K562 (cell line): ENCODE measurements around the gene FGF12. TPM values are rescaled to one million over a fixed set of nuclear protein-coding genes. Genes with fewer than 3 reads are reported as not detected.

Experiments used
- ATAC-seq: fragments of 200-7000 bp; cut with Tn5 transposase; 3 replicates; pipeline ENCODE4 v1.9.1; 2020; ENCODE audit warnings: moderate library complexity
- BruUV-seq: library from RNA; stranded (reverse); fragments of 400-500 nt; replicated peaks from 2 replicates; lab custom pipeline; 2021; lab: Mats Ljungman, UMichigan
- CTCF ChIA-PET: fragments of 300-600 bp; formaldehyde crosslinking; extraction: SDS; loops from one replicate; lab custom pipeline; 2021; ENCODE audit warnings: low intra/inter-chr PET ratio; lab: Yijun Ruan, JAX
- POLR2A ChIA-PET: fragments of 300-600, 350-650 bp; sonication (Branson Sonifier 250); formaldehyde crosslinking; extraction: SDS; loops from one replicate; lab custom pipeline; 2021; ENCODE audit warnings: antibody characterized with exemption, inconsistent platforms; lab: Yijun Ruan, JAX
- DNase-seq, 4 experiments: peaks; one replicate each; pipeline versions ENCODE4 v3.0.0 to v3.0.0-alpha.2; 2011 to 2018; ENCODE audit warnings: low spot score in 3 of 4, mixed read lengths in 3 of 4; ENCODE audit errors: extremely low read depth in 1 of 4
- FAIRE-seq: peaks from 2 replicates; lab custom pipeline; 2011; peaks lifted over from hg19 to GRCh38; lab: Jason Lieb, UNC
- H2AFZ ChIP-seq: 2 replicates; pipeline ENCODE4 v1.6.0; 2011; ENCODE audit warnings: low read depth, low read length, control low read depth, inconsistent platforms
- H3K27ac ChIP-seq: fragments of 200-600 bp; 3 replicates; pipeline ENCODE4 v1.8.0; 2011; ENCODE audit warnings: low read depth, mild to moderate bottlenecking, control low read depth, inconsistent platforms, low read length, moderate library complexity, mixed read lengths; ENCODE audit errors: extremely low read depth
- H3K27me3 ChIP-seq, 2 experiments: fragments of 300-600 bp in 1 of 2; 2 replicates in 1 of 2; 3 replicates in 1 of 2; pipeline versions ENCODE4 v1.6.0 to v1.8.0; 2011; ENCODE audit warnings: inconsistent platforms in 2 of 2, low read length in 2 of 2, mild to moderate bottlenecking in 1 of 2, mixed read lengths in 1 of 2, moderate library complexity in 1 of 2; ENCODE audit not compliant: control insufficient read depth in 2 of 2, insufficient read depth in 2 of 2
- H3K36me3 ChIP-seq: fragments of 300-600 bp; 3 replicates; pipeline ENCODE4 v1.8.0; 2011; ENCODE audit warnings: mild to moderate bottlenecking, low read length, inconsistent platforms; ENCODE audit not compliant: control insufficient read depth, insufficient read depth
- H3K4me1 ChIP-seq, 2 experiments: fragments of 200-600 bp in 1 of 2; replicated peaks in 1 of 2; 2 replicates in 1 of 2; 3 replicates in 1 of 2; pipeline versions ENCODE4 v1.5.1 to v1.8.0; 2011; ENCODE audit warnings: inconsistent platforms in 2 of 2, low read length in 2 of 2, mild to moderate bottlenecking in 1 of 2, mixed read lengths in 1 of 2, moderate library complexity in 1 of 2; ENCODE audit not compliant: control insufficient read depth in 2 of 2, insufficient read depth in 2 of 2
- H3K4me2 ChIP-seq: 2 replicates; pipeline ENCODE4 v1.6.1; 2011; ENCODE audit warnings: low read length, control low read depth, inconsistent platforms, mixed read lengths; ENCODE audit not compliant: insufficient read depth
- H3K4me3 ChIP-seq: fragments of 200-600 bp; sonication (generic), shearing (Covaris generic); 2 replicates; pipeline ENCODE4 v1.5.1; 2016; ENCODE audit warnings: control low read depth, inconsistent platforms
- H3K79me2 ChIP-seq: fragments of 200-600 bp; 3 replicates; pipeline ENCODE4 v1.8.0; 2011; ENCODE audit warnings: low read length, inconsistent platforms; ENCODE audit not compliant: control insufficient read depth, insufficient read depth
- H3K9ac ChIP-seq, 2 experiments: 2 replicates each; pipeline versions ENCODE4 v1.6.0 to v1.6.1; 2011; ENCODE audit warnings: low read depth in 2 of 2, low read length in 2 of 2, control low read depth in 1 of 2, inconsistent platforms in 1 of 2, mild to moderate bottlenecking in 1 of 2, mixed read lengths in 1 of 2; ENCODE audit not compliant: insufficient read depth in 1 of 2
- H3K9me1 ChIP-seq: one replicate; pipeline ENCODE4 v1.6.0; 2011; ENCODE audit warnings: inconsistent platforms, mild to moderate bottlenecking, low read length, moderate library complexity; ENCODE audit not compliant: control insufficient read depth, insufficient read depth
- H3K9me3 ChIP-seq: replicated peaks from 2 replicates; pipeline ENCODE4 v1.5.1; 2011; ENCODE audit warnings: low read depth, low read length, inconsistent platforms; ENCODE audit not compliant: control insufficient read depth, insufficient read depth
- H4K20me1 ChIP-seq: replicated peaks from 2 replicates; pipeline ENCODE4 v1.6.1; 2011; ENCODE audit warnings: low read length, inconsistent platforms, mixed read lengths; ENCODE audit not compliant: control insufficient read depth, insufficient read depth
- COPS2 ChIP-seq: fragments of 450-650 bp; conservative IDR thresholded peaks from 2 replicates; pipeline ENCODE4 v1.6.1; 2016; ENCODE audit warnings: mild to moderate bottlenecking, moderate library complexity
- GATA2 ChIP-seq: sonication (generic); formaldehyde crosslinking; IDR thresholded peaks from 2 replicates; pipeline ENCODE4 v1.4.0; 2020; ENCODE audit warnings: mild to moderate bottlenecking, missing genetic modification reagents
- MAFF ChIP-seq: IDR thresholded peaks from 2 replicates; pipeline ENCODE4 v1.6.1; 2012; ENCODE audit warnings: low read length, improper control_type of control experiment
- MXD1 ChIP-seq: fragments of 250-450 bp; sonication (Bioruptor Pico); IDR thresholded peaks from 2 replicates; pipeline ENCODE4 v1.8.0; 2021; ENCODE audit warnings: borderline replicate concordance, mild to moderate bottlenecking, moderate library complexity; ENCODE audit not compliant: poor library complexity, severe bottlenecking
- NR0B1 ChIP-seq: fragments of 450-650 bp; IDR thresholded peaks from one replicate; pipeline ENCODE4 v1.6.1; 2018; ENCODE audit warnings: mild to moderate bottlenecking, moderate library complexity; ENCODE audit not compliant: partially characterized antibody
- PHTF2 ChIP-seq: fragments of 250-450 bp; sonication (Bioruptor Pico); IDR thresholded peaks from 2 replicates; pipeline ENCODE4 v1.5.0; 2021; ENCODE audit warnings: mild to moderate bottlenecking
- POLR3A ChIP-seq: IDR thresholded peaks from 2 replicates; pipeline ENCODE4 v1.6.1; 2011; ENCODE audit warnings: borderline replicate concordance, mild to moderate bottlenecking, moderate library complexity; ENCODE audit not compliant: insufficient read length, insufficient read depth; ENCODE audit errors: extremely low read depth
- SIRT6 ChIP-seq: IDR thresholded peaks from one replicate; pipeline ENCODE4 v1.6.1; 2012; ENCODE audit warnings: low read depth, mild to moderate bottlenecking, control low read depth, inconsistent platforms, low read length, moderate library complexity
- SNRNP70 ChIP-seq: fragments of 200-400 bp; formaldehyde crosslinking; optimal IDR thresholded peaks from 2 replicates; pipeline ENCODE3; 2017; ENCODE audit warnings: low read depth, low read length
- SPI1 ChIP-seq: IDR thresholded peaks from 2 replicates; pipeline ENCODE4 v1.6.1; 2011; ENCODE audit warnings: low read depth, low read length, control low read depth, borderline replicate concordance
- SRSF9 ChIP-seq: fragments of 200-400 bp; formaldehyde crosslinking; IDR thresholded peaks from 2 replicates; pipeline ENCODE4 v1.6.1; 2017; ENCODE audit warnings: low read depth, low read length, borderline replicate concordance
- VEZF1 ChIP-seq: fragments of 200-800 bp; sonication (Bioruptor generic); IDR thresholded peaks from 2 replicates; pipeline ENCODE4 v1.6.1; 2017; ENCODE audit warnings: missing genetic modification characterization, missing compliant biosample characterization
- YBX1 ChIP-seq: fragments of 450-650 bp; IDR thresholded peaks from 2 replicates; pipeline ENCODE4 v1.7.1; 2016; ENCODE audit warnings: mild to moderate bottlenecking
- ZNF507 ChIP-seq: conservative IDR thresholded peaks from 2 replicates; pipeline ENCODE4 v1.6.1; 2017; ENCODE audit warnings: missing genetic modification characterization, missing compliant biosample characterization
- ZNF780A ChIP-seq: fragments of 250-450 bp; sonication (Bioruptor Pico); IDR thresholded peaks from 2 replicates; pipeline ENCODE4 v1.5.0; 2021; ENCODE audit warnings: mild to moderate bottlenecking
- ZSCAN32 ChIP-seq: fragments of 450-650 bp; formaldehyde crosslinking; IDR thresholded peaks from 2 replicates; pipeline ENCODE4 v1.4.0; 2020; ENCODE audit warnings: mild to moderate bottlenecking, moderate library complexity
- WGBS: fragments of 100-300 bp; shearing (Covaris generic); methylation state at CpG from one replicate; pipeline ENCODE4 v1.1.6; 2016; ENCODE audit warnings: low coverage, mixed read lengths; ENCODE audit not compliant: insufficient coverage; ENCODE audit errors: missing lambda C conversion rate; 5-methylcytosine and 5-hydroxymethylcytosine counted together
- in situ Hi-C: fragments of 300-500 bp; cut with MboI; formaldehyde crosslinking; loops from 4 replicates; pipeline ENCODE4 v1.15.0; 2018; ENCODE audit warnings: inconsistent platforms, mixed read lengths
- intact Hi-C: fragments of 100-400 bp; cut with micrococcal nuclease; formaldehyde crosslinking; loops from 2 replicates; pipeline ENCODE4 v1.14.2; 2022
- polyA plus RNA-seq, 8 experiments: library from polyadenylated mRNA; depleted of rRNA in 4 of 8; stranded (reverse) in 5 of 8; unstranded in 3 of 8; fragments of >200 nt; fragmentation: Nextera tagmentation in 2 of 8; fragmentation: Illumina TruSeq in 1 of 8; extraction: Ambion mirVana in 2 of 8; extraction: Trizol in 1 of 8; gene quantifications; 2 replicates each; pipeline versions ENCODE4 v1.2.1 to v1.2.3, GENCODE V29; 2011 to 2014; ENCODE audit warnings: inconsistent platforms in 1 of 8, missing spikeins in 1 of 8
- total RNA-seq, 7 experiments: library from RNA; depleted of rRNA in 6 of 7; stranded (reverse); fragments of >200 nt in 6 of 7; fragmentation: Illumina TruSeq in 2 of 7; extraction: Trizol in 2 of 7; gene quantifications; 2 replicates each; pipeline versions ENCODE4 v1.2.1 to v1.2.3, GENCODE V29; 2011 to 2021; ENCODE audit warnings: low replicate concordance in 1 of 7

Gene FGF12
- total and polyA plus RNA-seq, 9 of the 15 experiments (the other 6 are each of a cell fraction or from before 2014, with no cell fraction given): not detected

- ATAC-seq (no peak), FAIRE-seq (no peak), DNase-seq (no peak)
- Histone ChIP-seq H3K9me3 (no peaks in the 10 kb centered on the region; the same call in 1 of the 2 replicates), H3K27ac (no peak overlapping the region), H3K9me1 (no peaks in the 10 kb centered on the region), H4K20me1 (no peaks in the 10 kb centered on the region), H3K4me2 (no peak overlapping the region), H3K36me3 (no peaks in the 10 kb centered on the region), H3K27me3 (no peaks in the 10 kb centered on the region), H3K4me1 (no peaks in the 10 kb centered on the region), H3K9ac (no peak overlapping the region), H3K79me2 (no peaks in the 10 kb centered on the region), H2AFZ (no peak overlapping the region), H3K4me3 (no peak overlapping the region)
- intact Hi-C loops: no loop called here
- in situ Hi-C loops: no loop called here
- ChIA-PET CTCF (no interaction called here), POLR2A (no interaction called here)
- 0% methylated on average over 1 of the region's 1 CpG for WGBS
- BruUV-seq: no TSS peak
- no peak for TF ChIP-seq ZSCAN32
- TF ChIP-seq ZNF507 (tag): no peak
- TF ChIP-seq GATA2 (CRISPR knock-in tag): no peak
- no peak for TF ChIP-seq VEZF1 (CRISPR knock-in tag)
- TF ChIP-seq SRSF9: no peak
- no peak for TF ChIP-seq ZNF780A (CRISPR knock-in tag)
- no peak for TF ChIP-seq SPI1
- TF ChIP-seq COPS2: no peak
- TF ChIP-seq SNRNP70: no peak
- no peak for TF ChIP-seq MXD1
- TF ChIP-seq PHTF2 (CRISPR knock-in tag): no peak
- TF ChIP-seq POLR3A: no peak
- TF ChIP-seq YBX1: no peak
- TF ChIP-seq MAFF: no peak
- no peak for TF ChIP-seq NR0B1
- no peak for TF ChIP-seq SIRT6
Measured at GRCh38 chr3:192299921-192300320, 427.4 kb downstream of the FGF12 start.
